VCaP (cell line): ENCODE results near the gene TSPAN13.

Experiments
- H3K27ac ChIP-seq: fragments of 450-650 bp; 2 replicates; pipeline ENCODE4 v1.5.1; 2017
- CTCF ChIP-seq: fragments of 450-650 bp; conservative IDR thresholded peaks from 2 replicates; pipeline ENCODE4 v1.5.1; 2017; ENCODE audit warnings: mild to moderate bottlenecking, moderate library complexity

The TSPAN13 gene

GRCh38 chr7:16813232-16813616 lies 59.7 kb downstream of the TSPAN13 start:
- no peak for TF ChIP-seq CTCF
- H3K27ac ChIP-seq = peak overlapping the region; percentile 87

- H3K27ac ChIP-seq = peak overlapping the region; percentile 87
- no peak for TF ChIP-seq CTCF
These were observed 61.4 kb downstream of the TSPAN13 start for GRCh38 chr7:16815001-16815400.

DNA sequence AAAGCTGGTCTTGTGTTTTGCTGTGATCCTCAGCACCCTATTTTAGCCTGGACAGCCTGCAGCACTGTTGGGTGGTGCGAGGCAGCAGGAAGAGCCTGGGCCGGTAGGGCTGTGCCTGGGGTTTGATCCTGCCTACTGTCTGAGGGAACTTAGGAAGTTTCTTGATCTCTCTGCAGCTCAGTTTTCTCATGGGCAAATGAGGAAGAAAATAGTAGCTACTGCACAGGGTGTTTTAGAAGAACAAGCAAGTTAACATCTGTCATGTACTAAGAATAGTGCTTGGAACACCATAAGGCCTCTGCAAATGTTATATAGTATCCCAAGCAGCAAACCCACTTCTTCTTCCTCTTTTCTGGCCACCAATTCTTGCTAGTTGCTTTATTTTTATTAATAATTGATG lies 63.3 kb downstream of the TSPAN13 start:
- no peak for TF ChIP-seq CTCF
- peak overlapping the region; percentile 87 for H3K27ac ChIP-seq

GRCh38 chr7:16817536-16817935 lies 64.0 kb downstream of the TSPAN13 start:
- peak overlapping the region; percentile 87 for H3K27ac ChIP-seq
- TF ChIP-seq CTCF = no peak

DNA sequence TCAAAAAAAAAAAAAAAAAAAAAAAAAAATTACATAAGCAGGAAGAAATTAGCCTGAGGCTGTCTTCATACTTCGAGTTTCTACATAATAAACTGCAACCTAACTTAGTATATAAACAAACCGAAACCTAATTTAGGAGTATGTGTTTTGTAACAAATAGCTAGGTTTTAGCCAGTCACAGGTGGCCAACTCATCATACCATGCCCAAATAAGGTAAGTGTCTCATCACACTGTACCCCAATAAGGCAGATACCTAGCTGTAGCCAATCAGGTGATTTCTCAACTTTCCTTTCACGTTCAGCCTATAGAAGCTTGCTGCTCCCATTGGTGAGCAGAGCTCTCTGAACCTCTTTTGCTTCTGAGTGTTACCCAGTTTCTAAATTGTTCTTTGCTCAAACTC lies 65.2 kb downstream of the TSPAN13 start:
- H3K27ac ChIP-seq = no peak overlapping the region
- no peak for TF ChIP-seq CTCF

- no peak for TF ChIP-seq CTCF
- H3K27ac ChIP-seq = peak overlapping the region; percentile 86
These were observed 68.5 kb downstream of the TSPAN13 start for GRCh38 chr7:16822029-16822428.

DNA sequence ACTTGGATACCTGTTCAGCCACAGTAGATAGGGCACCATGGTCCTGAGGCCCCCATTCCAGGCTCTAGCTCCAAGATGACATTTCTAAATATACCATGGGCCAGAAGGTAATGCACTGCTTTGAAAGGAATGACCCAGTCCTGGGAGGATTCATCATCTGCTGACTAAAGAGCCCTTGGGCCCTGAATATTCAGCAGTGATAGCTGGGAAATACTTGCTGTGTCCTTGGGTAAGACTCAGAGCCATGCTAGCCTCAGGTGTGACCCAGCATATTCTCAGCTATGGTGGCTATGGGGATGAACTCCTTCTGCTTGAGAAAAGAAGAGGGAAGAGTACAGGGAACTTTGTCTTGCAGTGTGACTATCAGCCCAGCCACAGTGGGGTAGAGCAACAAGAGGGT lies 72.5 kb downstream of the TSPAN13 start:
- no peak for TF ChIP-seq CTCF
- no peak overlapping the region; the same call in 1 of the 2 replicates for H3K27ac ChIP-seq

DNA sequence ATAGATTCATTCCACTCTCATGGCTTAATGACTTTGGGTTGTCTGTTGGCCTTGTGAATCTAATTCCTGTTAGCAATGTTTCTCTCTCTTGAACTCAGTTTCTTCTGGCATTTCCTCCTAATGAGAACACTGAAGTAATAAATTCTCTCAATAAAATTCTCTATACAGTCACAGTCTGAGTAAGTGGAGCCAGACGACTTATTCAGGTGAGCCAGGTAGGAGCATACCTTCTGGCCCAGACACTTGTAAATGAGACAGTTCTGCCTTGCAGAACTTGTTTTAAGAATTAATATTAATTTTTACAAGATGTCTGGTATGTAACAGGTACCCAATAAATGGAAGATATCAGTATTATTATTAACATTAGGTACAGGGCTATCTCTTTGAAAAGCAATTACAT lies 79.8 kb downstream of the TSPAN13 start:
- TF ChIP-seq CTCF = no peak
- peak overlapping the region; percentile 78 for H3K27ac ChIP-seq
